OCI-LY3 (cell line): ENCODE measurements around the gene PCDHA2.
"Not testable (repeated sequence)": the region's sequence is repeated elsewhere in the genome, so short reads cannot be mapped to it uniquely, and the experiment has no call there.

Source experiments
- EZH2phosphoT487 ChIP-seq: fragments of 200-600 bp; shearing (Covaris generic); IDR thresholded peaks from 2 replicates; pipeline ENCODE4 v1.6.1; 2018; ENCODE audit warnings: antibody characterized with exemption, mixed run types, low read depth
- TF ChIP-seq, protein P1 (sequence below): fragments of 200-600, 300-600 bp; sonication (generic); IDR thresholded peaks from 2 replicates; pipeline ENCODE4 v1.5.1; 2014; ENCODE audit warnings: antibody characterized with exemption, low read length, low read depth

DNA sequence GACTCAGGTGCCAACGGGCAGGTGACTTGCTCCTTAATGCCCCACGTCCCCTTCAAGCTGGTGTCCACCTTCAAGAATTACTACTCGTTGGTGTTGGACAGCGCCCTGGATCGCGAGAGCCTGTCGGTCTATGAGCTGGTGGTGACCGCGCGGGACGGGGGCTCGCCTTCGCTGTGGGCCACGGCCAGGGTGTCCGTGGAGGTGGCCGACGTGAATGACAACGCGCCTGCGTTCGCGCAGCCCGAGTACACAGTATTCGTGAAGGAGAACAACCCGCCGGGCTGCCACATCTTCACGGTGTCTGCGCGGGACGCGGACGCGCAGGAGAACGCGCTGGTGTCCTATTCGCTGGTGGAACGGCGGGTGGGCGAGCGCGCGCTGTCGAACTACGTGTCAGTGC lies 7.2 kb upstream of the PCDHA2 start:
- TF ChIP-seq, protein P1, sequence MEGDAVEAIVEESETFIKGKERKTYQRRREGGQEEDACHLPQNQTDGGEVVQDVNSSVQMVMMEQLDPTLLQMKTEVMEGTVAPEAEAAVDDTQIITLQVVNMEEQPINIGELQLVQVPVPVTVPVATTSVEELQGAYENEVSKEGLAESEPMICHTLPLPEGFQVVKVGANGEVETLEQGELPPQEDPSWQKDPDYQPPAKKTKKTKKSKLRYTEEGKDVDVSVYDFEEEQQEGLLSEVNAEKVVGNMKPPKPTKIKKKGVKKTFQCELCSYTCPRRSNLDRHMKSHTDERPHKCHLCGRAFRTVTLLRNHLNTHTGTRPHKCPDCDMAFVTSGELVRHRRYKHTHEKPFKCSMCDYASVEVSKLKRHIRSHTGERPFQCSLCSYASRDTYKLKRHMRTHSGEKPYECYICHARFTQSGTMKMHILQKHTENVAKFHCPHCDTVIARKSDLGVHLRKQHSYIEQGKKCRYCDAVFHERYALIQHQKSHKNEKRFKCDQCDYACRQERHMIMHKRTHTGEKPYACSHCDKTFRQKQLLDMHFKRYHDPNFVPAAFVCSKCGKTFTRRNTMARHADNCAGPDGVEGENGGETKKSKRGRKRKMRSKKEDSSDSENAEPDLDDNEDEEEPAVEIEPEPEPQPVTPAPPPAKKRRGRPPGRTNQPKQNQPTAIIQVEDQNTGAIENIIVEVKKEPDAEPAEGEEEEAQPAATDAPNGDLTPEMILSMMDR = not testable (repeated sequence)
- not testable (repeated sequence) for TF ChIP-seq EZH2phosphoT487
